OCI-LY3 (cell line): ENCODE results near the gene ZSWIM8.
"Not testable (repeated sequence)": the region's sequence is repeated elsewhere in the genome, so short reads cannot be mapped to it uniquely, and the experiment has no call there.

Source experiments
- H2AFZ ChIP-seq: fragments of 200-600, 300-600 bp; shearing (Covaris generic); 2 replicates; pipeline ENCODE4 v1.6.0; 2014; ENCODE audit warnings: antibody characterized with exemption, low read depth, low read length
- H3K27ac ChIP-seq: fragments of 200-600, 300-600 bp; sonication (generic); 2 replicates; pipeline ENCODE4 v1.5.1; 2014; ENCODE audit warnings: mild to moderate bottlenecking, low read length, moderate library complexity, mixed read lengths
- H3K27me3 ChIP-seq: fragments of 200-600, 300-600 bp; sonication (generic); 2 replicates; pipeline ENCODE4 v1.6.1; 2014; ENCODE audit warnings: low read depth, low read length, mixed read lengths
- H3K36me3 ChIP-seq: fragments of 200-600, 300-600 bp; sonication (generic); replicated peaks from 2 replicates; pipeline ENCODE3; 2014; ENCODE audit warnings: low read depth, low read length, mixed read lengths
- H3K4me1 ChIP-seq: fragments of 300-600, 200-600 bp; sonication (generic); 2 replicates; pipeline ENCODE4 v1.6.1; 2014; ENCODE audit warnings: low read length, mixed read lengths
- H3K4me2 ChIP-seq: fragments of 200-600, 300-600 bp; sonication (generic); 2 replicates; pipeline ENCODE4 v1.6.1; 2014; ENCODE audit warnings: low read length, mixed read lengths
- H3K4me3 ChIP-seq: fragments of 300-600, 200-600 bp; sonication (generic); 2 replicates; pipeline ENCODE4 v1.5.1; 2014; ENCODE audit warnings: antibody characterized with exemption, mild to moderate bottlenecking, low read length, moderate library complexity
- H3K79me2 ChIP-seq: fragments of 300-600, 200-600 bp; shearing (Covaris generic); 2 replicates; pipeline ENCODE4 v1.6.1; 2014; ENCODE audit warnings: mild to moderate bottlenecking, low read length, mixed read lengths
- H3K9ac ChIP-seq: fragments of 300-600, 200-600 bp; shearing (Covaris generic); 2 replicates; pipeline ENCODE4 v1.6.0; 2014; ENCODE audit warnings: mild to moderate bottlenecking, low read length, moderate library complexity
- H3K9me3 ChIP-seq: fragments of 200-600, 300-600 bp; shearing (Covaris generic); 2 replicates; pipeline ENCODE4 v1.6.1; 2014; ENCODE audit warnings: low read length, mixed read lengths; ENCODE audit not compliant: insufficient read depth
- H4K20me1 ChIP-seq: fragments of 200-600, 300-600 bp; sonication (generic); 2 replicates; pipeline ENCODE4 v1.6.1; 2016; ENCODE audit warnings: low read length, mixed read lengths; ENCODE audit not compliant: insufficient read depth
- CTCF ChIP-seq: fragments of 200-600, 300-600 bp; sonication (generic); IDR thresholded peaks from 2 replicates; pipeline ENCODE4 v1.5.1; 2014; ENCODE audit warnings: antibody characterized with exemption, low read length, low read depth
- EZH2phosphoT487 ChIP-seq: fragments of 200-600 bp; shearing (Covaris generic); IDR thresholded peaks from 2 replicates; pipeline ENCODE4 v1.6.1; 2018; ENCODE audit warnings: antibody characterized with exemption, mixed run types, low read depth

Gene ZSWIM8

GRCh38 chr10:73785211-73785720 is at the start of gene ZSWIM8:
Gene ZSWIM8, plus strand, starts transcription at chr10:73785606. Its CDS starts 273 bp downstream, at chr10:73785879.
- H3K79me2 ChIP-seq: peaks cover 60% of the 10 kb centered on the region
- peak within 1 kb of the TSS; percentile 93 for H3K4me3 ChIP-seq
- H4K20me1 ChIP-seq: no peaks in the 10 kb centered on the region
- H3K4me1 ChIP-seq: peaks cover 24% of the 10 kb centered on the region
- H3K27me3 ChIP-seq: no peaks in the 10 kb centered on the region
- no peaks in the 10 kb centered on the region for H3K9me3 ChIP-seq
- H2AFZ ChIP-seq: peak within 1 kb of the TSS; percentile 69; the same call in 1 of the 2 replicates
- H3K27ac ChIP-seq: peak within 1 kb of the TSS; percentile 68
- H3K4me2 ChIP-seq: peak within 1 kb of the TSS; percentile 92
- peak within 1 kb of the TSS; percentile 76 for H3K9ac ChIP-seq
- TF ChIP-seq CTCF (no peak), EZH2phosphoT487 (no peak)
- peaks cover 3% of the 10 kb centered on the region for H3K36me3 ChIP-seq

GRCh38 chr10:73740501-73741254 is 44.7 kb upstream of the ZSWIM8 start:
- H3K4me3 ChIP-seq, H3K4me2 ChIP-seq, H3K36me3 ChIP-seq, H3K9ac ChIP-seq, H3K27ac ChIP-seq, H3K9me3 ChIP-seq, H3K27me3 ChIP-seq, H2AFZ ChIP-seq, H4K20me1 ChIP-seq: not testable (repeated sequence)
- peaks cover 16% of the 10 kb centered on the region for H3K4me1 ChIP-seq
- H3K79me2 ChIP-seq: peaks cover 30% of the 10 kb centered on the region

- H3K4me3 ChIP-seq: no peak overlapping the region
- peaks cover 16% of the 10 kb centered on the region for H3K4me1 ChIP-seq
- TF ChIP-seq CTCF: no peak
- H3K9me3 ChIP-seq: no peaks in the 10 kb centered on the region
- H3K27me3 ChIP-seq: no peaks in the 10 kb centered on the region
- H2AFZ ChIP-seq: no peak overlapping the region
- H4K20me1 ChIP-seq: no peaks in the 10 kb centered on the region
- H3K79me2 ChIP-seq: peaks cover 43% of the 10 kb centered on the region
- H3K4me2 ChIP-seq: no peak overlapping the region
- no peak overlapping the region for H3K27ac ChIP-seq
- H3K36me3 ChIP-seq: peaks cover 3% of the 10 kb centered on the region
- no peak overlapping the region for H3K9ac ChIP-seq
Observed at GRCh38 chr10:73742454-73742734, 43.0 kb upstream of the ZSWIM8 start.

GRCh38 chr10:73743327-73743904 is 42.0 kb upstream of the ZSWIM8 start:
- H3K4me1 ChIP-seq: peaks cover 16% of the 10 kb centered on the region
- no peak for TF ChIP-seq EZH2phosphoT487
- no peak for TF ChIP-seq CTCF
- peaks cover 3% of the 10 kb centered on the region for H3K36me3 ChIP-seq
- peak overlapping the region; percentile 64 for H3K4me2 ChIP-seq
- peak overlapping the region; percentile 87 for H3K27ac ChIP-seq
- H3K27me3 ChIP-seq: no peaks in the 10 kb centered on the region
- peak overlapping the region; percentile 84 for H3K4me3 ChIP-seq
- H3K79me2 ChIP-seq: peaks cover 43% of the 10 kb centered on the region
- H3K9ac ChIP-seq: peak overlapping the region; percentile 96
- H2AFZ ChIP-seq: peak overlapping the region; percentile 72; the same call in 1 of the 2 replicates
- H4K20me1 ChIP-seq: no peaks in the 10 kb centered on the region
- H3K9me3 ChIP-seq: no peaks in the 10 kb centered on the region
